Fibroblast of pulmonary artery (primary cell): ENCODE results near the gene CABP4.

Experiments
- DNase-seq: peaks from one replicate; pipeline ENCODE4 v3.0.0-alpha.2; 2010; ENCODE audit warnings: low read depth
- H3K4me3 ChIP-seq: replicated peaks from 2 replicates; pipeline ENCODE4 v1.5.1; 2011; ENCODE audit warnings: low read depth, mild to moderate bottlenecking, control low read depth, low read length, moderate library complexity
- CTCF ChIP-seq: IDR thresholded peaks from 2 replicates; pipeline ENCODE4 v1.5.1; 2011; ENCODE audit warnings: mild to moderate bottlenecking, control low read depth, low read length, inconsistent platforms; ENCODE audit errors: missing control alignments

Gene CABP4

GRCh38 chr11:67504005-67504949 is 49.1 kb downstream of the CABP4 start:
- TF ChIP-seq CTCF, result no peak
- peak; percentile 24 for DNase-seq
- H3K4me3 ChIP-seq, result peak overlapping the region; percentile 76

GRCh38 chr11:67504950-67505581 is 49.9 kb downstream of the CABP4 start, which contains the start of gene PITPNM1:
PITPNM1 (minus strand) TSS chr11:67505363; CDS start chr11:67504180, 1,183 bp downstream.
- peak within 1 kb of the TSS; percentile 76 for H3K4me3 ChIP-seq

GRCh38 chr11:67505605-67506396 is 50.6 kb downstream of the CABP4 start:
- peak; percentile 93 for TF ChIP-seq CTCF
- H3K4me3 ChIP-seq, result peak overlapping the region; percentile 76
- peak; percentile 88 for DNase-seq

More at GRCh38 chr11:67504950-67505581, 49.9 kb downstream of the CABP4 start, which contains the start of gene PITPNM1:
- TF ChIP-seq CTCF, result no peak
- peak; percentile 58 for DNase-seq

GRCh38 chr11:67506426-67507051 is 51.4 kb downstream of the CABP4 start:
- no peak overlapping the region for H3K4me3 ChIP-seq
- no peak for DNase-seq
- TF ChIP-seq CTCF, result no peak

- DNase-seq, result peak; percentile 75
- no peak for TF ChIP-seq CTCF
- peak overlapping the region; percentile 81 for H3K4me3 ChIP-seq
These were observed 52.2 kb downstream of the CABP4 start for GRCh38 chr11:67507242-67507863.
